ENCODE measurements around the gene FGF5.
"Not testable (repeated sequence)": the region's sequence is repeated elsewhere in the genome, so short reads cannot be mapped to it uniquely, and the experiment has no call there.

The FGF5 gene

GRCh38 chr4:80266253-80266901 is at the start of gene FGF5:
FGF5 (plus strand) TSS chr4:80266664; CDS start chr4:80266825, 161 bp downstream.
- DNase-seq (ENCODE audit: low read depth, low spot score): peak; percentile 94

DNA sequence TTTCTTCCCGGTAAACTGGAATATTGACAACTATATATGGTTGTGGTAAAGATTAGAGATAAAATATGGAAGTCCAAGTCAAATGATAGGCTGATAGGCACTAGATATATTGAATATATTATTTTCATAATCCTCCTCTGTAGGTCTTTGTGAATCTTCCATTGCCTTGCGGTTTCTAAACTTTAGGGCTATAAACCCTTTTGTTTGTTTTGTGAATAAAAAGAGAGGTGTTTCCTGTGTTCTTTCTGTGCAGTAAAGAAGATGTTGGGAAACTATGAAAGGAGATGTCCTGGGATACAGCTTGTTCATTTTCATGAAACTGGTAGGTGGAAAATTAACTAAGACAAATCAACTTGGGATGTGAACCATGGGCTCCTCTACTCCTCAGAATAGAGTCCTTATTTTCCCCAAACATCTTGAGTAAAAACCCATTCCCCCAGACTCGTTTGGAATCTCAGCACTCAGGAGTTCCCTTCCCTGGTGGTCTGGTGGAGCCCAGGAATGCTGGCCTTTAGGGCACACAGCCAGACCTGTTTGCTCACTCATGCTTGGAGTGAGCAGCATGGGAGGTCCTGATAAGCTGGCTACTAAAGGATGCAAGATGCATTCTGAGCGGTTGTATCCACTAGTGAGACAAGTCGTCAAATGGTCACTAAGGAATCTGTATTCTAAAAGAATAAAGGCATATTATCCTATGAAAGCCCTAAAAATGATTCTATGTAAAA is 47.0 kb upstream of the FGF5 start:
- DNase-seq (ENCODE audit: low read depth, low spot score): peak; percentile 79

- no peak for DNase-seq (ENCODE audit: low read depth, low spot score)
Measured at GRCh38 chr4:80220711-80221110, 45.8 kb upstream of the FGF5 start.

- DNase-seq (ENCODE audit: low read depth, low spot score): no peak
Measured at GRCh38 chr4:80221161-80221560, 45.3 kb upstream of the FGF5 start.

DNA sequence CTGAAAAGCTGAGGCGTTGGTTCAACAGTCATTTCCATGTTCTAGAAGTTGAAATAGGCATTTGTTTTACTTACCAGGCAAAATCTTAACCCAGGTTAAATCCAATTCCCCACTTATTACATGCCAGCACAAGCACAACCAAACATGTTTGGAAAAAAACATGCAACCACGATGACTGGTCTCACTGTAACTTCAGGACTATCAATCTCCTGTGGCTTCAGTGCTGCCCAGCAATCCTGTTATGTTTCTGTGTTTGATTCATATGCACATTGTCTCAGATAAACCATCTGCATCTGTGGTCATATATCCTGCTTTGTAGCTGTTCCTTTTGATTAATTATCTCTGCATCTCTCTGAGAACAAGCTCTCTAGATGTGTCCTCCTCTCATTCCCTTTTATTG is 40.9 kb upstream of the FGF5 start:
- DNase-seq (ENCODE audit: low read depth, low spot score): no peak

DNA sequence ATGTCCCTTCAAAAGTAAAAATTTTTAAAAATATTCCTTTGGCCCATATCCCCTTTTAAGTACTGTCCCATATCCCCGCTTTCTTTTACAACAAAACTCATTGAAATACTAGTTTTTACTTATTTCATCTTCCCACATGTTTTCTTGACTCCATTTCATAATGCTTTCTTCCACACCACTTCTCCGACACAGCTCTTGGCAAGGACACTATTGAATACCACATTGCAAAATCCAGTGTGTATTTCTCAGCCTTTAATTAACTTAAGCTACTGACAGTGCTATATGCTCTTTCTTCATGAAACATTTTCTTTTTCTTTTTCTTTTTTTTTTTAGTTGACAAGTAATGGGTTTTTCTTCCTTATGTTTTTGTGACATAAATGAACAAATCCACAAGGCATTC is 40.4 kb upstream of the FGF5 start:
- DNase-seq (ENCODE audit: low read depth, low spot score): no peak

- DNase-seq (ENCODE audit: low read depth, low spot score): no peak
Measured at GRCh38 chr4:80228460-80228859, 38.0 kb upstream of the FGF5 start.

GRCh38 chr4:80229128-80229527 is 37.3 kb upstream of the FGF5 start:
- DNase-seq (ENCODE audit: low read depth, low spot score): no peak

DNA sequence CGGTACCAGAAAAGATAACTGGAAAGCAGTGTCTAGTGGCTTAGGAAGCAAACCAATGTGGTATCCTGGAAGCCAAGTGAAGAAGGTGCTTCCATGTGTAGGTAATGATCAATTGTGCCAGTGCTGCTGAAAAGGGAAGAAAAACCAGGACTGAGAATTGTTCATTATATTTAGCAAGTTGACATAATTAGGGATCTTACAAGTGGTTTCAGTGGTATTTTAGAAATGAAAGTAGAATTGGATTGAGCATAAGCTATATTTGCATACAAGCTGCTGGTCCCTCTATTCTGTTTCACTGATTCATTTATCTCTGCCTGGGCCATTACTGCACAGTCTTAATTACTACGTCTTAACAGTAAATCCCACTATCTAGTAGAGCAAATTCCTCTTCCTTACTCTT is 36.9 kb upstream of the FGF5 start:
- no peak for DNase-seq (ENCODE audit: low read depth, low spot score)

DNA sequence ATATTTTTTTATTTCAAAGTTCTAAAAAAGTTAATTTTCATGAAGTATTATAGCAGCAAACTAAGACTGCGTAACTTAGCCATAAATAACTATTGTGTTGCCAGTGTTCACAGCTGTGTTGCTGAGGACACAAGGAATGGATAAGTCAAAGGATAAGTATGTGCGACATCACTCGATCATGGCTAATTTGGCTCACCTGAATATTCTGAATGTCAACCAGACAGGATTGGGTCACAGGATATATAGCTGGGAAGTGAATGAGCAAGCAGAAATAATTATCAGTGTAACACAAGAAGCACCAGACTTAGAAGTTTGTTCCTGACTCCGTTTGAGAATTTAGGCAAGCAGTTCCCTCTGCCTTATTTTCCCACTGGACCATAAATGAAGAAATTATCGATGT is 35.3 kb upstream of the FGF5 start:
- DNase-seq (ENCODE audit: low read depth, low spot score): no peak

- no peak for DNase-seq (ENCODE audit: low read depth, low spot score)
Measured at GRCh38 chr4:80232707-80233370, 33.6 kb upstream of the FGF5 start.

- no peak for DNase-seq (ENCODE audit: low read depth, low spot score)
Measured at GRCh38 chr4:80233390-80233789, 33.1 kb upstream of the FGF5 start.

DNA sequence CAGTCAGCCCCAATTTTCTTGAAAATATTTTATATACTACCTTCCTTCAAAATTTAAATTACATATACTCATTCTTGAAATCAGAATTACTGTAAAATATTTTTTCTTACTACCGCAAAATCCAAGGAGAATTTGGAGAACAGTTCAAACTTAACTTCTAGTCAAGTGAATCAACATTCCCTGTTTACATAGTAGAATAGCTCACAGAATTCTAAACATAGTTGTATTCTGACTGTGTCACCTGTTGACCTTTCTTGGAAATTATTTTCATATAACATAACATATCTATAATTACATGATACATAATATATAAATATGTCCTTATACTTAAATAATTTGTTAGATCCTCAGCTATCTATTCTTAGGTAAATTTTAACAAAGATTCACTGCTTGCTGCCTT is 31.0 kb upstream of the FGF5 start:
- DNase-seq (ENCODE audit: low read depth, low spot score): peak; percentile 15

GRCh38 chr4:80237992-80238391 is 28.5 kb upstream of the FGF5 start:
- peak; percentile 81 for DNase-seq (ENCODE audit: low read depth, low spot score)

DNA sequence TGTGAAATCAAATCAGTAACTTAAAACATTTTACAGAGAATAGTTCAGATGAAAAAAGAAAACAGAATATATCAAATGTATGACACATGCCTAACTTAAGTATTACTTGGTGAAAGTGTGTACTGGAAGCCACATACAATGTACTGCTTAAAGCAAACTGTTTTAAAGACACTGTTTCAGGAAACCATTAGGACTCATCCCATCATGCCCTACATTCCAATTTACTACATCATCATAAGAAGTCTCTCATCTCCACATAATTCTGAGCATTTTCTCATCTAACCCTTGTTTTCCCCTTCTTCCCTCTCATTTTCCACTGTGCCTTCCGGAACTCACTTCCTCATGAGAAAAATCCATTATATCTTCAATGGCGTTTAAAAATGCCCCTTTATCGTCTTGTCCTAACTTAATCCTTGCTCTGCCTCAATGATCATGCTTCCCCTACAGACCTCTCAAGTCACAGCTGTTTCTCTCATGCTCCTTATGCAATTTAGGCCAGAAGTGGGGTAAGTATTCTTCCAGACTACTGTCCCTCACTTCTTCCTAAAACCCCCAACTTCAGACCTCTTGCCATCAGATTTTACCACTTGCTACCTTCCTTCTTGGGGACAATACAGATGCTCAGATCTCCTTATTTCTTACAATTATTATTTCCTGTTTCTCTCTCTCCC is 26.8 kb upstream of the FGF5 start:
- no peak for DNase-seq (ENCODE audit: low read depth, low spot score)

- peak; percentile 24 for DNase-seq (ENCODE audit: low read depth, low spot score)
Measured at GRCh38 chr4:80240976-80241375, 25.5 kb upstream of the FGF5 start.

GRCh38 chr4:80243274-80244018 is 23.0 kb upstream of the FGF5 start:
- no peak for DNase-seq (ENCODE audit: low read depth, low spot score)

GRCh38 chr4:80247484-80247883 is 19.0 kb upstream of the FGF5 start:
- DNase-seq (ENCODE audit: low read depth, low spot score): not testable (repeated sequence)

DNA sequence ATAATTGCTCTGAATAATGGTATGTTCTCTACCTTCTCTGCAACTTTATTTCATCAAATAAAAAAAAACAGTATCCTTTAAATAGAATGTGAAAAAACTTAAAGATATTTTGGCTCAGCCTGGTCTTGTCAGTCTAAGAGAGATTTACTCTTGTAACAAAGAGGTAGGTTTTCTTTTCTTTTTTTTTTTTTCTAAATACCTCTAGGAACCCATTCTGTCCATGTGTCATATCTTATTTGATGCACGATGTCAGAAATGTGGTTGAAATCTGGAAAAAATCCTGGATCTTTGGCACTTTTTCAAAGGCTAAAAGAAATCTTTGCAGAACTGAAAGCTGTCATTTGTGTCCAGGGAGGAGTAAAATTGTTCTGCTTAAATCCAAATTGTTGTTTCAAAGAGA is 17.3 kb upstream of the FGF5 start:
- no peak for DNase-seq (ENCODE audit: low read depth, low spot score)

DNA sequence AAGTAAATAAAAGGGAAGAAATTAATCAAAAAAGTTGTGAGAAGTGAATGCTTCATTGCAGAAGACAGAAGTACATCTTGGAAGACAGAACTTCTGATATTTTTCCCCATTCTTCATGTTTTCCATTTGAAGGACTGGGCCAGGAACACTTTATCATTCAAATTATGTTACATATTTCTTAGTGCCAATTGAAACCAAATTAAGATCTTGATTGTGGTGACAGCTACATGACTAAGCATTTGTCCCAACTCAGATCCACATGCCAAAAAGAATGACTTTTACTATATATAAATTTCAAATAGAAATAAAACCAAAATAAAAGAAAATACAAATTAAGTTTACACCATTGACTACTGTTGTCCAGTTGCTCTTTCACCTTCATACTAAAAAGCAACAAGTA is 14.0 kb upstream of the FGF5 start:
- no peak for DNase-seq (ENCODE audit: low read depth, low spot score)

GRCh38 chr4:80252953-80253352 is 13.5 kb upstream of the FGF5 start:
- no peak for DNase-seq (ENCODE audit: low read depth, low spot score)

DNA sequence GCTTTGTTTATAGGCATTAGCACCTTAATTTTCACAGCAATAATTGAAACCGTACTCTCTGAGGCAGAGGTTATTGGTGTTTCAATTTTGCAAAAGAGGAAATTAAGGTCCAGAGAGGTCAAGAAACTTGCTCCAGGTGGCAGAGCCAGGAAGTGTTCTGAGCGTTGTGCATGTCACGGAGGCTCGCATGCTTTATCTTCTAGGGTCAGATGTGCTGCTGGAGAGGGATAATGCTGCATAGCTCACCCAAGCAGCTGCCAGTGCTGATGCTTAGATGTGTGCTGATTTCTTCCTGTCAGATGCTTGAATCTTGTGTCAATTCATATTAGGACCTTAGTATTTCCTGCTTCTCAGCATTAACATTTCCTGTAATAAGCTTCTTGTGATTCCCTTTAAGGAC is 13.0 kb upstream of the FGF5 start:
- no peak for DNase-seq (ENCODE audit: low read depth, low spot score)
